GM21723 (cell line): ENCODE results near the gene TNS3.
"Not testable (repeated sequence)": the region's sequence is repeated elsewhere in the genome, so short reads cannot be mapped to it uniquely, and the experiment has no call there.

Source experiments
- ATAC-seq: cut with Tn5 transposase; IDR thresholded peaks from one replicate; pipeline ENCODE4 v1.9.1; 2021; ENCODE audit warnings: mild to moderate bottlenecking, moderate library complexity; ENCODE audit not compliant: unreplicated experiment

The TNS3 gene

GRCh38 chr7:47273088-47273487 lies 308.8 kb downstream of the TNS3 start:
- ATAC-seq = no peak

DNA sequence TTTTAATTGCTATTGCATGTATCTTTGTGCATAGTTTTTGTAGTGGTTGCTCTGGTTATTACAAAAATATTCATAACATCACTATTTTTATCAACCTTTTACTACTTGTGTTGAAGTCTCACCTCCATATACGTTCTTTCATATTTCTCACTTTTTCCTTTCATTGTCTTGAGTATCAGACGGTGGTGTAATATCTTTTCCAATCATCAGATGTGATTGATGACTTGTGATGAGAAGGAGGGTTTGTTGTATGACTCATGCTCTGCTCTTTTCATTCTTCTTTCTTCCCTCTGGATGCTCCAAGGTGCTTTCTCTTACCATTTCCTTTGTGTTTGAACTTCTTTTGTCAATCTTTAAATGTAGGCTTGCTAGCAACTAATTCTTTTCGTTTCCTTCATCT lies 310.2 kb downstream of the TNS3 start:
- no peak for ATAC-seq

DNA sequence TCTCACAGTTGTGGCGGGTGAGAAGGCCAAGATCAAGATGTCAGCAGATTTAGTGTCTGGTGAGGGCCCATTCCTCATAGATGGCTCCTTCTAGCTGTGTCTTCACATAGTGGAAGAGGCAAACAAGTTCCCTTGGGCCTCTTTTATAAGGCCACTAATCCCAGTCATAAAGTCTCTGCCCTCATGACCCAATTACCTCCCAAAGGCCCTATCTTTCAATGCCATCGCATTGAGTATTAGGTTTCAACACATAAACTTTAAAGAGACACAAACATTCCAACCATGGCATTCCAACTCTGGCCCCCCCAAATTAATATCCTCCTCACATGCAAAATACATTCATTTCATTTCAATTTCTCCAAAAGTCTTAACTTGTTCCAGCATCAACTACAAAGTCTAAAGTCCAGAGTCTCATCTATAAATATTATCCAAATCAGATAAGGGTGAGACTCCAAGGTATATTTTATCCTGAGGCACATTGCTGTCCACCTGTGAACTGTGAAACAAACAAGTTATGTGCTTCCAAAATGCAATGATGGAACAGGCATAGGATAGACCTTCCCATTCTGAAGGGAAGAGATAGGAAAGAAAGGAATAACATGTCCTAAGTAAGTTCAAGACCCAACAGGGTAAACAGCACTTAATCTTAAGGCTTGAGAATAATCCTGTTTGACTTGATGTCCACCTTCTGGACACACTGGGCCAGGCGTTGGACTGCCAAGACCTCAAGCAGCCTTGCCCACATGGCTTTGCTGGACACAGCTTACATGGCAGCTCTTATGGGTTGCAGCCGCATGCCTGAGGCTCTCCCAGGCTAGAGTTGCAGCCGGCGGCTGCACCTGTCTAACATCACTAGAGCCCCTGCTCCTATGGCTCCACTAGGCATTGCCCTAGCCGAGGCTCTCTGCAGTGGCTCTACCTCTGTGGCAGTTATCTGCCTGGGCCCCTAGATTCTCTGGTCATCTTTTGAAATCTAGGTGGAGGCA lies 312.8 kb downstream of the TNS3 start:
- no peak for ATAC-seq

DNA sequence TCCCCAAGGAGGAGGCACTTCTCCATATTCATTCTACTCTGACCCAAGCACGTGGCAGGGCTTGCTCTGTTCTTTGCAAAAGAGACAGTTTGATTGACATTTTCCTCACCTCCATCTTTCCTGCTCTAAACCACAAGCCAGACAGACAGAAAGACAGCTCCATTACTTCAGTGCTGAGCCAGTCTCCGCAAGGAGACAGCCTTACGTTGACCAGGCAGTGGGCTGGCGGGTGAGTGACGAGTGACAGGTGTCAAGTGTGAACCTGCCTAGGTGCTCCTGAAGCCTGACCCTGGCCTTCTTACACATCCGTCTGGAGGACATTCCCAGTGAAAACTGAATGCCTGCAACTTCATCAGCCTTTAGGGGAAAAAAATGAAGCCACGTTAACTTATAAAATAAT lies 314.6 kb downstream of the TNS3 start:
- no peak for ATAC-seq

DNA sequence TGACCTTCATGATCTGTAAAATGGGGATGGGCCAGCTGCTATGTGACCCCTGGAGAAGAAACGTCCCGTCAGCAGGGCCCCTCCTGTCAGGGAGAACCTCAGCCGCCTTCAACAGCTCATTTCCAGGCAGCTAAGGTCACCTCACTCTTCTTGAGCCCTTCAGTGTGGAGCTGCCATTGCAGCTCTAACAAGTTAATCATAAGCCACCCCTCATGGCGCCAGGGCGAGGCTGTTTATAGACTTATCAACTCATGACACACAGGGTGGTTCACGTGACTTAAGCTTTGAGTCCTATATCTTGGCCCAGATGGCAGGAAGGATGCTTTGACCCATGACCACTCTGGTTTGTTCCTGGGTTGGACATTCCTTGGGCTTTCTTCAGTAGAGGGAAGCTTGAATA lies 315.1 kb downstream of the TNS3 start:
- no peak for ATAC-seq

GRCh38 chr7:47266131-47266706 lies 315.7 kb downstream of the TNS3 start:
- ATAC-seq = peak; percentile 89

- ATAC-seq = no peak
Measured at GRCh38 chr7:47265621-47266020, 316.3 kb downstream of the TNS3 start.

DNA sequence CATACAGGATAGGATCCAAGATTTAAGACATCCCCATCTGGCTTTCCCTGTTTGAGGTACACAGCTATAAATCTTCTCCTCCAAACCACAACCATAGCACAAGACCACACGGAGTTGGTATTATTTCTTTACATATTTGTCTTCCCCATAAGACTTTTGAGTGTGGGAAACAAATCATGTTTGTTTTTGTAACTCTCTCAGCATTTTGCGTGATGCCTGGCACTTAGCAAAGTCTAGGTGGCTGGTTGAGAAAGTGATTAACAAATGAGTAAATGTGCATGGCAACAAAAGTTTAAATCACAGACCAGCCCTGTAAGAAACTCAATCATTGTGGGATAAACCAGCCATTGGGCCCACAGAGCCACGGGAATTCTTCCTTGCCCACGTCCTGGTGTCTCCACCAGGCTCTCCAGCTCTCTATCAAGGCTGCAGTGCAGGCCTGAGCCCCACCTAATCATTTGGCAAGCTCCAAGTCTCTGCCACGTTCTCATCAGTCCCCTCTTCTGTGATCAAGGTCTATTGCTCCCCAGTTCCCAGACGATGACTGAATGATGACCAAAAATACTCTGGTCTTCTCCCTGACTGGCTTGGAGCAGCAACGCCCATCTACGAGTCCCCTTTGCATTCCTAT lies 317.8 kb downstream of the TNS3 start:
- no peak for ATAC-seq

- ATAC-seq = no peak
Measured at GRCh38 chr7:47262881-47263280, 319.0 kb downstream of the TNS3 start.

GRCh38 chr7:47262160-47262559 lies 319.8 kb downstream of the TNS3 start:
- not testable (repeated sequence) for ATAC-seq

GRCh38 chr7:47260270-47260669 lies 321.6 kb downstream of the TNS3 start:
- no peak for ATAC-seq

GRCh38 chr7:47259682-47260081 lies 322.2 kb downstream of the TNS3 start:
- ATAC-seq = no peak

DNA sequence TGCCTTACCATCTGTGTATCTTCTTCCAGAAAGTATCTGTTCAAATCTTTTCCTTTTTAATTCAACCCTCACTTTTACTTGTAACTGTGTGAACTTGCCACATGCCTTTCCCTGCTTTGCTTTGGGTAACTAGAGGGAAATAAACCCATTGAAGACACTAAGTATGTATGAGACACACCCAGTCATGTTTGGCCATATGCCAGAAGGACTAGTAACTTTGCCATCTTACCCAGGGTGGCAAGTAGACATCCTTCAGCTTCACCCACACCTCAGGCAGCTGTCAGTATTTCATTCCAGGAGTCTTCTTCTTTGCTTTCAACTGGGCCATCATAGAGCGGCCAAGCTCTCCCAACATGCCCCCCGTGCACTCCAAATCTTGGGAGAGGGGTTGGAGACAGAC lies 323.1 kb downstream of the TNS3 start:
- ATAC-seq = no peak

- ATAC-seq = no peak
Measured at GRCh38 chr7:47256016-47256415, 325.9 kb downstream of the TNS3 start.

DNA sequence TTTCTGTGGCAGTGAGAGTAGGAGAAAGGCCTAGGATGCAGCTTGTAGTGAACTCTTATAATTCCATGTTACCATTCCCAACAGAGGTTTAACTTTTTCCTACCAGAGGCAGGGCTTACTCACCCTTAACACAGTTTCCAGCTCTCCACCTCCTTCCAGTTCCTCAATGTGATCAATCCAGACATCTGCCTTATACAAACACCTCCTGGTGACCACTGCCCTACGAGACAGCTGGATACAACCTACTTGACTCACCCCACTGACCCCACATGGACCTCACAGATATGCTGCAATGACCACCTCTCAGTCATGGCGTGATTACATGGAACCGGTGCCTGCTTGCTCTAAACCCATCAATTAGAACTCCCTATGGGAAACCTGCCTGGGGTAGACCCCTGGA lies 326.5 kb downstream of the TNS3 start:
- no peak for ATAC-seq

GRCh38 chr7:47255007-47255406 lies 326.9 kb downstream of the TNS3 start:
- no peak for ATAC-seq

DNA sequence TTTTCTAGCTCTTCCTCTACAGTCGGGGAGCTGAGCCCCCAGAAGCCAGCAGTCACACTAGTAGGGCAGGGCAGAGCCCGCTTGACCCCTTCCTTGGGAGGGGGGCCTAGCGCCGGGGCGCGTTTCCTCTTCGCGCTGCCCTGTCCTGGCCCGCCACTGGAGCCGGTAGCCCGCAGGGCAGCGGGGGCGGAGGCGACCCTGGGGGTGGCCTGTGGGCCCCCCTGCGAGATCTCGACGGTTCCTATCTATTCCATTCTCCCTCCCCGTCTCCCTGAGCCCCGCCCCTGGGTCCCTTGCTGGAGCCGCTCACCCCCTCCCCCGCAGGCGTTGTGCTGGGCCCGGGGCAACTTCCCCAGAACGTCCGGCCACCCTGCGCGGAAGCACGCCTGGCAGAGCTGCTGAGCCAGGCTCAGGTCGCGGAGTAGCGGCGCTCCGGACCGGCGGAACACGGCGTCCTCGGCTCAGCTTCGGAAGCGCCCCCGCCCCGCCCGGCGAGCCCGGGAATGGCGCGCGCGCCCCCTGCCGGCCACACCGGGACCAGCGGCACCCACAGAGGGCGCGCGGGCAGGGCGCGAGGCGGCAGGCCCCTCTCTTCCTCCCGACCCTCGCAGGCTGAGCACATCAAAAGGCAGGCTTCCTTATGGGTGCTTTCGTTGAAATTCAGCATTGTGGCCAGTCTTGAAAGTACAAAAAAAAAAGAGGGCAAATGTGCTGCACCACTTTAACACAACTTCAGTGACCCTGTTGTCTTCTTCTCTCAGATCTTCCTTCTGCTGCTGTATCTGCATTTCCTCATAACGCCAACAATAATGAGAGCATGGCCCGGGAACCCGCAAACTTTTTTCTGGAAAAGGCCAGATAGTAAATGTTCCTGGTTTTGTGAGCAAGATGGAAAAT lies 327.6 kb downstream of the TNS3 start:
- peak; percentile 91 for ATAC-seq

- ATAC-seq = peak; percentile 40
Measured at GRCh38 chr7:47253650-47254080, 328.2 kb downstream of the TNS3 start.

DNA sequence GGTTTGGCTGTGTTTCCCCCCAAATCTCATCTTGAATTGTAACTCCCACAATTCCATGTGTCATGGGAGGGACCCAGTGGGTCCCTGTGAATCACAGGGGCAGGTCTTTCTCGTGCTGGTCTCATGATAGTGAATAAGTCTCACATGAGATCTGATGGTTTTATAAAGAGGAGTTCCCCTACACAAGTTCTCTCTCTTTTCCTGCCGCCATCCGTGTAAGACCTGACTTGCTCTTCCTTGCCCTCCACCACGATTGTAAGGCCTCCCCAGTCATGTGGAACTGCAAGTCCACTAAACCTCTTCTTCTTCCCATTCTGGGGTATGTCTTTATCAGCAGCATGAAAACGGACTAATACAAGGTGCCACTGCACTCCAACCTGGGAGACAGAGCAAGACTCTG lies 329.2 kb downstream of the TNS3 start:
- ATAC-seq = no peak

DNA sequence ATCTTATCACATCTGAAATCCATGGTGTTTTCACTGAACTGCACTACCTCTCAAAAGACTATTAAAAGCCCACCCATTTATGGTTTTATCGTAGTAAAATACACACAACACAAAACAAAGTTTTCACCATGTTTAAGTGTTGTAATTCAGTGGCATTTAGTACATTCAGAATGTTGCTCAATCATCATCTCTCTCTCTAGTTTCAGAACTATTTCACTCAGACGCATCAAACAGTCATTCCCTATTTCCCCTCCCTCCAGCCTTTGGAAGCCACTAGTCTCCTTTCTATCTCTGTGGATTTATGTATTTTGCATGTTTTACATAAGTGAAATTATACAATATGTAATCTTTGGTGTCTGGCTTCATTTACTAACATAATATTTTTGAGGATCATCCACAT lies 332.6 kb downstream of the TNS3 start:
- ATAC-seq = no peak

DNA sequence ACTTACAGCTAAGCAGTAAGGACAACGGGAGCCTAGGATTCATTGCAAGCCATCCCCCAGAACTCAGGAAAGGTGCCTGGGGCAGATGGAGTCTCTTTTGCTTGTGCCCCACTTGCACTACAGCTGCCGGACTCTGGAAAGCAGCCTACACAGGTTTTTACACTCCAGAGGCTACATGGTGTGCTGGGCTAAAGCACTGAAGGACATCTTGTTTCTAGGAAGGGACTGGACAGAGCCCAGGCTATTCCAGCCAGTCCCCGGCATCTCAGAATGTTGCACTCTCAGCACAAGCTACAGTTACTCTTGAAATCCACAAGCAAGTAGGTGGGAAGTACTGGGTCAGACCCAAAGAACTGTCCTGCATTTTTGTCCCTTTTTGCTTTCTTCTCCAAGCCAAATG lies 333.1 kb downstream of the TNS3 start:
- ATAC-seq = no peak
